PC-3 (cell line): ENCODE measurements around the gene SLC23A2.

Experiments used
- EZH2phosphoT487 ChIP-seq: fragments of 300-600 bp; sonication (generic); IDR thresholded peaks from 2 replicates; pipeline ENCODE4 v1.6.1; 2018; ENCODE audit warnings: mild to moderate bottlenecking, antibody characterized with exemption, low read length, borderline replicate concordance
- TF ChIP-seq, protein P1 (sequence below): fragments of 300-600 bp; sonication (generic); conservative IDR thresholded peaks from 2 replicates; pipeline ENCODE4 v1.5.1; 2017; ENCODE audit warnings: antibody characterized with exemption, low read depth, mild to moderate bottlenecking, low read length

DNA sequence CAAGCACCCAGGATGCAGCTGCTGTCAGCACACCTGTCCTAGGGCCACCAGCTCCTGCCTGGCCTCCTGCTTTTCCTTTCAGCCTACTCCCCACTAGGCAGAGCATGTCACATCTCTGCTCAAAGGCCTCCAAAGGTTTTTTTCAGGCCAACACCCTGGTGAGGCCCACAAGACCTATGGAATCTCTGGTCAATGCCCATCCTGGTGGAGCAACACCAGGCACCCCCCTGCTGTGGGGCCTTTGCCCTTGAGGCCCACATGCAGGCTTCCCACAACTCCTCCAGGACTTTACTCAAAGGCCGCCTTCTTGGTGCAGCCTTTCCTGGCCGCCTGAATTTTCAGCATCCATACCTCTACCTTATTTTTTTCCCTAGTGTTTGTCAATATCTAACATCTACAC, 76.9 kb downstream of the SLC23A2 start:
- TF ChIP-seq, protein P1, sequence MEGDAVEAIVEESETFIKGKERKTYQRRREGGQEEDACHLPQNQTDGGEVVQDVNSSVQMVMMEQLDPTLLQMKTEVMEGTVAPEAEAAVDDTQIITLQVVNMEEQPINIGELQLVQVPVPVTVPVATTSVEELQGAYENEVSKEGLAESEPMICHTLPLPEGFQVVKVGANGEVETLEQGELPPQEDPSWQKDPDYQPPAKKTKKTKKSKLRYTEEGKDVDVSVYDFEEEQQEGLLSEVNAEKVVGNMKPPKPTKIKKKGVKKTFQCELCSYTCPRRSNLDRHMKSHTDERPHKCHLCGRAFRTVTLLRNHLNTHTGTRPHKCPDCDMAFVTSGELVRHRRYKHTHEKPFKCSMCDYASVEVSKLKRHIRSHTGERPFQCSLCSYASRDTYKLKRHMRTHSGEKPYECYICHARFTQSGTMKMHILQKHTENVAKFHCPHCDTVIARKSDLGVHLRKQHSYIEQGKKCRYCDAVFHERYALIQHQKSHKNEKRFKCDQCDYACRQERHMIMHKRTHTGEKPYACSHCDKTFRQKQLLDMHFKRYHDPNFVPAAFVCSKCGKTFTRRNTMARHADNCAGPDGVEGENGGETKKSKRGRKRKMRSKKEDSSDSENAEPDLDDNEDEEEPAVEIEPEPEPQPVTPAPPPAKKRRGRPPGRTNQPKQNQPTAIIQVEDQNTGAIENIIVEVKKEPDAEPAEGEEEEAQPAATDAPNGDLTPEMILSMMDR: no peak
- no peak for TF ChIP-seq EZH2phosphoT487
